ENCODE data around the gene OGN. TPM values are rescaled to one million over a fixed set of nuclear protein-coding genes. Genes with fewer than 3 reads are reported as not detected.

Gene OGN
- total RNA-seq, 1 experiment from 2014 or later = not detected

- H3K9me3 ChIP-seq = no peaks in the 10 kb centered on the region
Measured at GRCh38 chr9:92424340-92424739, 20.0 kb upstream of the OGN start, which contains the start of gene OMD. OMD (minus strand) TSS chr9:92424471; CDS start chr9:92417558, 6,913 bp downstream.

GRCh38 chr9:92423612-92424011 is 19.2 kb upstream of the OGN start:
- no peak for TF ChIP-seq CTCF (IDR thresholded peaks at IDR 0.05; ENCODE audit: insufficient read depth in 1 of 2, low read depth in 1 of 2, low read length in 1 of 2, severe bottlenecking in 1 of 2, unreplicated experiment in 1 of 2)
- Histone ChIP-seq H3K36me3 (ENCODE audit: control insufficient read depth, insufficient read depth, low read length) (no peaks in the 10 kb centered on the region), H3K4me1 (no peaks in the 10 kb centered on the region), H3K4me3 (ENCODE audit: low read depth, low read length) (no peak overlapping the region), H3K9me3 (no peaks in the 10 kb centered on the region), H3K27me3 (replicated peaks; ENCODE audit: control insufficient read depth, insufficient read depth, low read length) (no peaks in the 10 kb centered on the region)
- no peaks in the 10 kb centered on the region for H3K9me3 Mint-ChIP-seq (ENCODE audit: unreplicated experiment)
- BruUV-seq (replicated peaks) = no TSS peak
- CTCF ChIA-PET = no interaction called here
- intact Hi-C loops (cut with micrococcal nuclease; ENCODE audit: unreplicated experiment) = no loop called here
- no peak for DNase-seq
- H3K4me3 Mint-ChIP-seq (ENCODE audit: unreplicated experiment) = no peak overlapping the region
- no peak overlapping the region for H3K27ac Mint-ChIP-seq (ENCODE audit: unreplicated experiment)
- H3K4me1 Mint-ChIP-seq (ENCODE audit: low read depth, unreplicated experiment) = no peaks in the 10 kb centered on the region
- H3K36me3 Mint-ChIP-seq (ENCODE audit: insufficient read depth, unreplicated experiment) = no peaks in the 10 kb centered on the region
- POLR2A ChIA-PET = no interaction called here
- H3K27me3 Mint-ChIP-seq (ENCODE audit: insufficient read depth, unreplicated experiment) = no peaks in the 10 kb centered on the region

More at GRCh38 chr9:92424340-92424739, 20.0 kb upstream of the OGN start, which contains the start of gene OMD:
- no peaks in the 10 kb centered on the region for H3K4me1 ChIP-seq
- POLR2A ChIA-PET = no interaction called here
- Mint-ChIP-seq H3K27ac (ENCODE audit: unreplicated experiment) (no peak within 1 kb of the TSS), H3K9me3 (ENCODE audit: unreplicated experiment) (no peaks in the 10 kb centered on the region), H3K27me3 (ENCODE audit: insufficient read depth, unreplicated experiment) (no peaks in the 10 kb centered on the region), H3K4me3 (ENCODE audit: unreplicated experiment) (no peak within 1 kb of the TSS), H3K4me1 (ENCODE audit: low read depth, unreplicated experiment) (no peaks in the 10 kb centered on the region), H3K36me3 (ENCODE audit: insufficient read depth, unreplicated experiment) (no peaks in the 10 kb centered on the region)
- TF ChIP-seq CTCF (IDR thresholded peaks at IDR 0.05; ENCODE audit: insufficient read depth in 1 of 2, low read depth in 1 of 2, low read length in 1 of 2, severe bottlenecking in 1 of 2, unreplicated experiment in 1 of 2) = no peak
- H3K27me3 ChIP-seq (replicated peaks; ENCODE audit: control insufficient read depth, insufficient read depth, low read length) = no peaks in the 10 kb centered on the region
- CTCF ChIA-PET = no interaction called here
- BruUV-seq (replicated peaks) = no TSS peak
- no peak for DNase-seq
- no peaks in the 10 kb centered on the region for H3K36me3 ChIP-seq (ENCODE audit: control insufficient read depth, insufficient read depth, low read length)
- intact Hi-C loops (cut with micrococcal nuclease; ENCODE audit: unreplicated experiment) = no loop called here
- H3K4me3 ChIP-seq (ENCODE audit: low read depth, low read length) = no peak within 1 kb of the TSS

GRCh38 chr9:92422611-92423338 is 18.4 kb upstream of the OGN start:
- no TSS peak for BruUV-seq (replicated peaks)
- Histone ChIP-seq H3K9me3 (no peaks in the 10 kb centered on the region), H3K4me1 (no peaks in the 10 kb centered on the region), H3K27me3 (replicated peaks; ENCODE audit: control insufficient read depth, insufficient read depth, low read length) (no peaks in the 10 kb centered on the region), H3K4me3 (ENCODE audit: low read depth, low read length) (no peak overlapping the region), H3K36me3 (ENCODE audit: control insufficient read depth, insufficient read depth, low read length) (no peaks in the 10 kb centered on the region)
- H3K9me3 Mint-ChIP-seq (ENCODE audit: unreplicated experiment) = no peaks in the 10 kb centered on the region
- no peak overlapping the region for H3K4me3 Mint-ChIP-seq (ENCODE audit: unreplicated experiment)
- CTCF ChIA-PET = no interaction called here
- no peaks in the 10 kb centered on the region for H3K4me1 Mint-ChIP-seq (ENCODE audit: low read depth, unreplicated experiment)
- no peak for TF ChIP-seq CTCF (IDR thresholded peaks at IDR 0.05; ENCODE audit: insufficient read depth in 1 of 2, low read depth in 1 of 2, low read length in 1 of 2, severe bottlenecking in 1 of 2, unreplicated experiment in 1 of 2)
- no peak for DNase-seq
- H3K36me3 Mint-ChIP-seq (ENCODE audit: insufficient read depth, unreplicated experiment) = no peaks in the 10 kb centered on the region
- intact Hi-C loops (cut with micrococcal nuclease; ENCODE audit: unreplicated experiment) = no loop called here
- H3K27me3 Mint-ChIP-seq (ENCODE audit: insufficient read depth, unreplicated experiment) = no peaks in the 10 kb centered on the region
- POLR2A ChIA-PET = no interaction called here
- H3K27ac Mint-ChIP-seq (ENCODE audit: unreplicated experiment) = no peak overlapping the region

Data from Caco-2 (cell line).